T-helper 17 cell (primary cell): Measurements from ENCODE around the gene CNDP1. TPM values are rescaled to one million over a fixed set of nuclear protein-coding genes. Genes with fewer than 3 reads are reported as not detected.
A peak's percentile ranks its signal among the peaks of the same experiment; 100 is the strongest.

Source experiments
- ATAC-seq: fragments of 150-1000 bp; cut with Tn5 transposase; 2 replicates; pipeline ENCODE4 v1.10.0; 2021; ENCODE audit warnings: mild to moderate bottlenecking, moderate library complexity
- DNase-seq, 3 donors: peaks; one replicate each; pipeline versions ENCODE4 v3.0.0 to v3.0.0-alpha.2; 2020 to 2021
- H3K9me3 ChIP-seq: one replicate; pipeline ENCODE4 v1.7.0; 2013; ENCODE audit warnings: low read length, mild to moderate bottlenecking; ENCODE audit not compliant: control insufficient read depth, poor library complexity, severe bottlenecking
- H3K27ac Mint-ChIP-seq: one replicate; pipeline ENCODE4 v1.8.0; 2022; ENCODE audit warnings: mild to moderate bottlenecking, moderate library complexity, mixed read lengths
- H3K27me3 Mint-ChIP-seq: one replicate; pipeline ENCODE4 v1.8.0; 2022; ENCODE audit warnings: mixed read lengths
- H3K36me3 Mint-ChIP-seq: one replicate; pipeline ENCODE4 v1.8.0; 2022; ENCODE audit warnings: low read depth, mixed read lengths
- H3K4me1 Mint-ChIP-seq: one replicate; pipeline ENCODE4 v1.8.0; 2022; ENCODE audit warnings: mild to moderate bottlenecking, mixed read lengths
- H3K4me3 Mint-ChIP-seq: one replicate; pipeline ENCODE4 v1.8.0; 2022; ENCODE audit warnings: mild to moderate bottlenecking, moderate library complexity, mixed read lengths
- total RNA-seq, 4 donors: library from RNA in 2 of 4; stranded (reverse) in 2 of 4; gene quantifications; one replicate each; pipeline ENCODE4 v1.2.3 and lab custom pipeline; 2022 to 2026

The CNDP1 gene
- under 1 TPM; 0.20 to 0.23 TPM for total RNA-seq
- total RNA-seq (lab: John Stamatoyannopoulos, UW): 0.08 to 0.58 reads per million in 2 donors

GRCh38 chr18:74534150-74534969, at the start of gene CNDP1:
CNDP1 (plus strand) TSS chr18:74534500; CDS start chr18:74534668, 168 bp downstream.
- H3K27me3 Mint-ChIP-seq: peaks cover 24% of the 10 kb centered on the region
- peaks cover 10% of the 10 kb centered on the region for H3K4me1 Mint-ChIP-seq
- DNase-seq (no peak), ATAC-seq (no peak)
- H3K9me3 ChIP-seq: no peaks in the 10 kb centered on the region
- no peak within 1 kb of the TSS for H3K4me3 Mint-ChIP-seq
- H3K27ac Mint-ChIP-seq: no peak within 1 kb of the TSS
- peaks cover 3% of the 10 kb centered on the region for H3K36me3 Mint-ChIP-seq

GRCh38 chr18:74486119-74486849, 48.0 kb upstream of the CNDP1 start:
- no peaks in the 10 kb centered on the region for H3K9me3 ChIP-seq
- H3K27ac Mint-ChIP-seq: no peak overlapping the region
- ATAC-seq (no peak), DNase-seq (no peak)
- no peaks in the 10 kb centered on the region for H3K36me3 Mint-ChIP-seq
- peaks cover 3% of the 10 kb centered on the region for H3K4me1 Mint-ChIP-seq
- H3K4me3 Mint-ChIP-seq: no peak overlapping the region
- H3K27me3 Mint-ChIP-seq: no peaks in the 10 kb centered on the region

GRCh38 chr18:74488354-74488753, 45.9 kb upstream of the CNDP1 start:
- Mint-ChIP-seq H3K36me3 (no peaks in the 10 kb centered on the region), H3K27me3 (no peaks in the 10 kb centered on the region), H3K4me3 (no peak overlapping the region), H3K4me1 (peaks cover 3% of the 10 kb centered on the region), H3K27ac (no peak overlapping the region)
- no peak for DNase-seq
- no peaks in the 10 kb centered on the region for H3K9me3 ChIP-seq
- ATAC-seq: no peak

- H3K27me3 Mint-ChIP-seq: no peaks in the 10 kb centered on the region
- ATAC-seq (no peak), DNase-seq (no peak)
- H3K36me3 Mint-ChIP-seq: no peaks in the 10 kb centered on the region
- peaks cover 5% of the 10 kb centered on the region for H3K4me1 Mint-ChIP-seq
- no peak overlapping the region for H3K4me3 Mint-ChIP-seq
- H3K9me3 ChIP-seq: no peaks in the 10 kb centered on the region
- H3K27ac Mint-ChIP-seq: peak overlapping the region; percentile 56
Observed at GRCh38 chr18:74488864-74489263, 45.4 kb upstream of the CNDP1 start.

- no peak for ATAC-seq
- peaks cover 5% of the 10 kb centered on the region for H3K4me1 Mint-ChIP-seq
Observed at GRCh38 chr18:74489676-74490075, 44.6 kb upstream of the CNDP1 start.

GRCh38 chr18:74492259-74492658, 42.0 kb upstream of the CNDP1 start:
- DNase-seq: no peak
- Mint-ChIP-seq H3K4me1 (peaks cover 12% of the 10 kb centered on the region), H3K36me3 (peaks cover 3% of the 10 kb centered on the region), H3K27me3 (no peaks in the 10 kb centered on the region), H3K4me3 (no peak overlapping the region), H3K27ac (peak overlapping the region; percentile 56)
- H3K9me3 ChIP-seq: no peaks in the 10 kb centered on the region
- ATAC-seq: no peak

More at GRCh38 chr18:74489676-74490075, 44.6 kb upstream of the CNDP1 start:
- no peak overlapping the region for H3K27ac Mint-ChIP-seq
- no peaks in the 10 kb centered on the region for H3K27me3 Mint-ChIP-seq
- H3K9me3 ChIP-seq: no peaks in the 10 kb centered on the region
- no peak for DNase-seq
- no peak overlapping the region for H3K4me3 Mint-ChIP-seq
- H3K36me3 Mint-ChIP-seq: no peaks in the 10 kb centered on the region

- Mint-ChIP-seq H3K4me3 (no peak overlapping the region), H3K36me3 (peaks cover 3% of the 10 kb centered on the region), H3K27me3 (no peaks in the 10 kb centered on the region), H3K27ac (no peak overlapping the region), H3K4me1 (peaks cover 20% of the 10 kb centered on the region)
- ATAC-seq: peak; percentile 61
- peak in 2 of 3 donors; percentile 37 to 56 for DNase-seq
- no peaks in the 10 kb centered on the region for H3K9me3 ChIP-seq
Observed at GRCh38 chr18:74493689-74494088, 40.6 kb upstream of the CNDP1 start.

- Mint-ChIP-seq H3K36me3 (peaks cover 3% of the 10 kb centered on the region), H3K4me3 (peak overlapping the region; percentile 55), H3K4me1 (peaks cover 25% of the 10 kb centered on the region), H3K27me3 (no peaks in the 10 kb centered on the region), H3K27ac (peak overlapping the region; percentile 97)
- ATAC-seq: no peak
- no peaks in the 10 kb centered on the region for H3K9me3 ChIP-seq
- no peak for DNase-seq
Observed at GRCh38 chr18:74494514-74494913, 39.8 kb upstream of the CNDP1 start.

- Mint-ChIP-seq H3K4me3 (peak within 1 kb of the TSS; percentile 95), H3K4me1 (peaks cover 32% of the 10 kb centered on the region), H3K27me3 (no peaks in the 10 kb centered on the region), H3K27ac (peak within 1 kb of the TSS; percentile 97), H3K36me3 (peaks cover 3% of the 10 kb centered on the region)
- no peaks in the 10 kb centered on the region for H3K9me3 ChIP-seq
- DNase-seq (peak; percentile 93 to 99 (median 99)), ATAC-seq (peak; percentile 75)
Observed at GRCh38 chr18:74495581-74496507, 38.5 kb upstream of the CNDP1 start, which contains the start of gene CNDP2. CNDP2 (plus strand) TSS chr18:74496363; CDS start chr18:74499974, 3,611 bp downstream.

GRCh38 chr18:74496508-74497323, 37.6 kb upstream of the CNDP1 start:
- Mint-ChIP-seq H3K27me3 (no peaks in the 10 kb centered on the region), H3K27ac (peak overlapping the region; percentile 97), H3K36me3 (peaks cover 3% of the 10 kb centered on the region), H3K4me3 (peak overlapping the region; percentile 95), H3K4me1 (peaks cover 32% of the 10 kb centered on the region)
- no peaks in the 10 kb centered on the region for H3K9me3 ChIP-seq
- ATAC-seq (peak; percentile 7), DNase-seq (peak in 1 of 3 donors; percentile 26)

- H3K9me3 ChIP-seq: no peaks in the 10 kb centered on the region
- H3K36me3 Mint-ChIP-seq: peaks cover 3% of the 10 kb centered on the region
- ATAC-seq (no peak), DNase-seq (no peak)
- H3K27ac Mint-ChIP-seq: peak overlapping the region; percentile 97
- H3K4me3 Mint-ChIP-seq: peak overlapping the region; percentile 95
- no peaks in the 10 kb centered on the region for H3K27me3 Mint-ChIP-seq
- peaks cover 32% of the 10 kb centered on the region for H3K4me1 Mint-ChIP-seq
Observed at GRCh38 chr18:74497324-74497676, 37.0 kb upstream of the CNDP1 start.

- peaks cover 3% of the 10 kb centered on the region for H3K36me3 Mint-ChIP-seq
- no peaks in the 10 kb centered on the region for H3K9me3 ChIP-seq
- no peaks in the 10 kb centered on the region for H3K27me3 Mint-ChIP-seq
- DNase-seq (no peak), ATAC-seq (no peak)
- peaks cover 32% of the 10 kb centered on the region for H3K4me1 Mint-ChIP-seq
- H3K4me3 Mint-ChIP-seq: peak overlapping the region; percentile 95
- peak overlapping the region; percentile 97 for H3K27ac Mint-ChIP-seq
Observed at GRCh38 chr18:74497778-74498177, 36.5 kb upstream of the CNDP1 start.
